GM19193 (cell line): ENCODE results near the gene ABLIM1.

Experiments
- POLR2A ChIP-seq: IDR thresholded peaks from 4 replicates; pipeline ENCODE4 v1.6.1; 2011; ENCODE audit not compliant: insufficient read depth, insufficient read length; ENCODE audit errors: extremely low read depth

ABLIM1 gene

GRCh38 chr10:114663626-114664025 is 5.6 kb upstream of the ABLIM1 start:
- no peak for TF ChIP-seq POLR2A

- no peak for TF ChIP-seq POLR2A
These were observed 4.7 kb upstream of the ABLIM1 start for GRCh38 chr10:114662646-114663217.

- TF ChIP-seq POLR2A = no peak
These were observed 3.3 kb upstream of the ABLIM1 start for GRCh38 chr10:114661212-114661880.

- TF ChIP-seq POLR2A = no peak
These were observed 2.4 kb downstream of the ABLIM1 start for GRCh38 chr10:114655671-114656070.

- TF ChIP-seq POLR2A = no peak
These were observed 3.1 kb downstream of the ABLIM1 start for GRCh38 chr10:114654822-114655575.

GRCh38 chr10:114653926-114654325 is 4.1 kb downstream of the ABLIM1 start:
- TF ChIP-seq POLR2A = no peak

- no peak for TF ChIP-seq POLR2A
These were observed 5.4 kb downstream of the ABLIM1 start for GRCh38 chr10:114652402-114653368.

- no peak for TF ChIP-seq POLR2A
These were observed 7.2 kb downstream of the ABLIM1 start for GRCh38 chr10:114650831-114651230.

- no peak for TF ChIP-seq POLR2A
These were observed 7.8 kb downstream of the ABLIM1 start for GRCh38 chr10:114650266-114650665.

- TF ChIP-seq POLR2A = no peak
These were observed 8.7 kb downstream of the ABLIM1 start for GRCh38 chr10:114649217-114649903.

- no peak for TF ChIP-seq POLR2A
These were observed 9.7 kb downstream of the ABLIM1 start for GRCh38 chr10:114648368-114648767.

GRCh38 chr10:114647545-114648138 is 10.4 kb downstream of the ABLIM1 start:
- no peak for TF ChIP-seq POLR2A

- TF ChIP-seq POLR2A = no peak
These were observed 11.6 kb downstream of the ABLIM1 start for GRCh38 chr10:114646426-114646825.

- no peak for TF ChIP-seq POLR2A
These were observed 12.4 kb downstream of the ABLIM1 start for GRCh38 chr10:114645706-114646105.

- TF ChIP-seq POLR2A = no peak
These were observed 14.9 kb downstream of the ABLIM1 start for GRCh38 chr10:114643158-114643557.

GRCh38 chr10:114642729-114643128 is 15.3 kb downstream of the ABLIM1 start:
- no peak for TF ChIP-seq POLR2A
